ENCODE measurements around the gene LPIN2.
"Not testable (repeated sequence)": the region's sequence is repeated elsewhere in the genome, so short reads cannot be mapped to it uniquely, and the experiment has no call there.

The LPIN2 gene

GRCh38 chr18:3007491-3007890, 5.5 kb downstream of the LPIN2 start:
- H3K36me3 Mint-ChIP-seq: peaks cover 11% of the 10 kb centered on the region
- H3K9me3 Mint-ChIP-seq: no peaks in the 10 kb centered on the region
- DNase-seq (ENCODE audit: low spot score in 2 of 2) (no peak), ATAC-seq (ENCODE audit: low read depth) (no peak)
- H3K4me1 Mint-ChIP-seq: peaks cover 12% of the 10 kb centered on the region
- H3K4me3 Mint-ChIP-seq: no peak overlapping the region
- H3K27ac Mint-ChIP-seq: no peak overlapping the region
- H3K27me3 Mint-ChIP-seq: no peaks in the 10 kb centered on the region

- Mint-ChIP-seq H3K4me3 (no peak overlapping the region), H3K4me1 (peaks cover 7% of the 10 kb centered on the region), H3K27ac (no peak overlapping the region), H3K9me3 (no peaks in the 10 kb centered on the region), H3K36me3 (peaks cover 18% of the 10 kb centered on the region), H3K27me3 (no peaks in the 10 kb centered on the region)
- no peak for ATAC-seq (ENCODE audit: low read depth)
- no peak for DNase-seq (ENCODE audit: low spot score in 2 of 2)
These were observed 7.5 kb downstream of the LPIN2 start for GRCh38 chr18:3005462-3005861.

- H3K4me3 Mint-ChIP-seq; ATAC-seq (ENCODE audit: low read depth); H3K4me1 Mint-ChIP-seq; H3K27me3 Mint-ChIP-seq; H3K9me3 Mint-ChIP-seq; H3K27ac Mint-ChIP-seq; DNase-seq (ENCODE audit: low spot score in 2 of 2): not testable (repeated sequence)
- peaks cover 19% of the 10 kb centered on the region for H3K36me3 Mint-ChIP-seq
These were observed 9.2 kb downstream of the LPIN2 start for GRCh38 chr18:3003766-3004165.

- Mint-ChIP-seq H3K36me3 (peaks cover 17% of the 10 kb centered on the region), H3K4me3 (no peak overlapping the region), H3K4me1 (peaks cover 11% of the 10 kb centered on the region), H3K27ac (peak overlapping the region; percentile 65), H3K9me3 (no peaks in the 10 kb centered on the region), H3K27me3 (no peaks in the 10 kb centered on the region)
- DNase-seq (ENCODE audit: low spot score in 2 of 2): no peak
- ATAC-seq (ENCODE audit: low read depth): no peak
These were observed 10.2 kb downstream of the LPIN2 start for GRCh38 chr18:3002732-3003131.

GRCh38 chr18:2998644-2999043, 14.3 kb downstream of the LPIN2 start:
- no peaks in the 10 kb centered on the region for H3K27me3 Mint-ChIP-seq
- H3K27ac Mint-ChIP-seq: peak overlapping the region; percentile 1
- peaks cover 20% of the 10 kb centered on the region for H3K4me1 Mint-ChIP-seq
- ATAC-seq (ENCODE audit: low read depth) (no peak), DNase-seq (ENCODE audit: low spot score in 2 of 2) (no peak)
- H3K36me3 Mint-ChIP-seq: peaks cover 8% of the 10 kb centered on the region
- no peak overlapping the region for H3K4me3 Mint-ChIP-seq
- H3K9me3 Mint-ChIP-seq: no peaks in the 10 kb centered on the region

- ATAC-seq (ENCODE audit: low read depth) (no peak), DNase-seq (ENCODE audit: low spot score in 2 of 2) (no peak)
- Mint-ChIP-seq H3K27me3 (no peaks in the 10 kb centered on the region), H3K4me1 (peaks cover 20% of the 10 kb centered on the region), H3K4me3 (no peak overlapping the region), H3K36me3 (peaks cover 8% of the 10 kb centered on the region), H3K9me3 (no peaks in the 10 kb centered on the region), H3K27ac (peak overlapping the region; percentile 1)
These were observed 14.9 kb downstream of the LPIN2 start for GRCh38 chr18:2997846-2998564.

GRCh38 chr18:2997429-2997828, 15.5 kb downstream of the LPIN2 start:
- Mint-ChIP-seq H3K4me3 (no peak overlapping the region), H3K9me3 (no peaks in the 10 kb centered on the region), H3K36me3 (peaks cover 8% of the 10 kb centered on the region), H3K27me3 (no peaks in the 10 kb centered on the region), H3K4me1 (peaks cover 17% of the 10 kb centered on the region), H3K27ac (no peak overlapping the region)
- no peak for DNase-seq (ENCODE audit: low spot score in 2 of 2)
- ATAC-seq (ENCODE audit: low read depth): no peak

GRCh38 chr18:2994603-2995432, 18.1 kb downstream of the LPIN2 start:
- Mint-ChIP-seq H3K36me3 (peaks cover 5% of the 10 kb centered on the region), H3K4me1 (peaks cover 25% of the 10 kb centered on the region), H3K9me3 (no peaks in the 10 kb centered on the region), H3K4me3 (peak overlapping the region; percentile 51), H3K27me3 (no peaks in the 10 kb centered on the region), H3K27ac (no peak overlapping the region)
- DNase-seq (ENCODE audit: low spot score in 2 of 2): peak; percentile 63 to 71
- peak; percentile 99 for ATAC-seq (ENCODE audit: low read depth)

GRCh38 chr18:2994020-2994589, 18.8 kb downstream of the LPIN2 start:
- peaks cover 5% of the 10 kb centered on the region for H3K36me3 Mint-ChIP-seq
- DNase-seq (ENCODE audit: low spot score in 2 of 2) (no peak), ATAC-seq (ENCODE audit: low read depth) (no peak)
- no peaks in the 10 kb centered on the region for H3K9me3 Mint-ChIP-seq
- peak overlapping the region; percentile 39 for H3K27ac Mint-ChIP-seq
- no peaks in the 10 kb centered on the region for H3K27me3 Mint-ChIP-seq
- H3K4me3 Mint-ChIP-seq: no peak overlapping the region
- H3K4me1 Mint-ChIP-seq: peaks cover 25% of the 10 kb centered on the region

GRCh38 chr18:2992995-2993877, 19.7 kb downstream of the LPIN2 start:
- H3K4me1 Mint-ChIP-seq: peaks cover 22% of the 10 kb centered on the region
- peak overlapping the region; percentile 39 for H3K27ac Mint-ChIP-seq
- H3K4me3 Mint-ChIP-seq: no peak overlapping the region
- no peaks in the 10 kb centered on the region for H3K9me3 Mint-ChIP-seq
- ATAC-seq (ENCODE audit: low read depth) (no peak), DNase-seq (ENCODE audit: low spot score in 2 of 2) (no peak)
- no peaks in the 10 kb centered on the region for H3K27me3 Mint-ChIP-seq
- peaks cover 5% of the 10 kb centered on the region for H3K36me3 Mint-ChIP-seq

GRCh38 chr18:2990956-2991640, 21.8 kb downstream of the LPIN2 start:
- ATAC-seq (ENCODE audit: low read depth) (no peak), DNase-seq (ENCODE audit: low spot score in 2 of 2) (no peak)
- Mint-ChIP-seq H3K36me3 (peaks cover 5% of the 10 kb centered on the region), H3K4me3 (no peak overlapping the region), H3K27me3 (no peaks in the 10 kb centered on the region), H3K9me3 (no peaks in the 10 kb centered on the region), H3K27ac (no peak overlapping the region), H3K4me1 (peaks cover 13% of the 10 kb centered on the region)

- peaks cover 5% of the 10 kb centered on the region for H3K36me3 Mint-ChIP-seq
These were observed 24.8 kb downstream of the LPIN2 start for GRCh38 chr18:2987876-2988790.

More at GRCh38 chr18:2987876-2988790, 24.8 kb downstream of the LPIN2 start:
- H3K4me1 Mint-ChIP-seq: peaks cover 19% of the 10 kb centered on the region
- no peaks in the 10 kb centered on the region for H3K9me3 Mint-ChIP-seq
- ATAC-seq (ENCODE audit: low read depth) (no peak), DNase-seq (ENCODE audit: low spot score in 2 of 2) (no peak)
- no peak overlapping the region for H3K27ac Mint-ChIP-seq
- no peaks in the 10 kb centered on the region for H3K27me3 Mint-ChIP-seq
- no peak overlapping the region for H3K4me3 Mint-ChIP-seq

All from memory B cell (primary cell).